MG63 (cell line): ENCODE measurements around the gene CFAP53. TPM values are rescaled to one million over a fixed set of nuclear protein-coding genes. Genes with fewer than 3 reads are reported as not detected.
"Not testable (repeated sequence)": the region's sequence is repeated elsewhere in the genome, so short reads cannot be mapped to it uniquely, and the experiment has no call there.

ENCODE experiments used
- DNase-seq: peaks from one replicate; pipeline ENCODE4 v3.0.0-alpha.2; 2020
- H3K27me3 ChIP-seq: fragments of 250-450 bp; sonication (Bioruptor Pico); 2 replicates; pipeline ENCODE4 v1.5.1; 2020; ENCODE audit warnings: mild to moderate bottlenecking, moderate library complexity
- H3K36me3 ChIP-seq: fragments of 250-450 bp; sonication (Bioruptor Pico); 2 replicates; pipeline ENCODE4 v1.5.1; 2020; ENCODE audit warnings: mild to moderate bottlenecking, moderate library complexity
- H3K4me3 ChIP-seq: fragments of 250-450 bp; sonication (Bioruptor Pico); 2 replicates; pipeline ENCODE4 v1.5.1; 2020; ENCODE audit warnings: mild to moderate bottlenecking, moderate library complexity
- H3K9me3 ChIP-seq: fragments of 250-450 bp; sonication (Bioruptor Pico); 2 replicates; pipeline ENCODE4 v1.5.1; 2020; ENCODE audit warnings: mild to moderate bottlenecking, moderate library complexity
- total RNA-seq: library from RNA; depleted of rRNA; stranded (reverse); fragments of >200 nt; shearing (Covaris generic); gene quantifications from 2 replicates; pipeline ENCODE4 v1.2.3, GENCODE V29; 2014; ENCODE audit warnings: low replicate concordance

Gene CFAP53
- total RNA-seq, 1 experiment from 2014 or later, result not detected

DNA sequence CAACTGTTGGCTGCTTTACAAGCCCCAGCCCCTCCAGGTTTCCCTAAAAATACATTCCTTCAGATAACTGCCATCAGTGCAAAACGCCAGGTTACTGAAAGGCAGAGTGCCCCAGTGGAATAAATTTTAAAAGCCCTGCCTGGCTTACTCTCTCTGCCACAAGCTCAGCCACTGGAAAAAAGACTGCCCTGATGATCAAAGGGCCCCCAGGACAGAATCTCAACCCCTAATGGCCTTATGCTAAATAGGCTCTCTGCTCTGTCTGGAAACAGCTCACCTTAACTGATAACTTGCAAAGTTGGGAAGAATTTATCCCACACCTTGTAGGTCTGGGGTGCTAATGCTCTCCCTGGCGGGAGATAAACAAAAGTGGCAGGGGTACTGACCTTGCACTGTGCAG, 33.9 kb downstream of the CFAP53 start:
- DNase-seq, result no peak
- H3K9me3 ChIP-seq, result no peaks in the 10 kb centered on the region
- no peaks in the 10 kb centered on the region for H3K36me3 ChIP-seq
- H3K27me3 ChIP-seq, result no peaks in the 10 kb centered on the region
- H3K4me3 ChIP-seq, result no peak overlapping the region

DNA sequence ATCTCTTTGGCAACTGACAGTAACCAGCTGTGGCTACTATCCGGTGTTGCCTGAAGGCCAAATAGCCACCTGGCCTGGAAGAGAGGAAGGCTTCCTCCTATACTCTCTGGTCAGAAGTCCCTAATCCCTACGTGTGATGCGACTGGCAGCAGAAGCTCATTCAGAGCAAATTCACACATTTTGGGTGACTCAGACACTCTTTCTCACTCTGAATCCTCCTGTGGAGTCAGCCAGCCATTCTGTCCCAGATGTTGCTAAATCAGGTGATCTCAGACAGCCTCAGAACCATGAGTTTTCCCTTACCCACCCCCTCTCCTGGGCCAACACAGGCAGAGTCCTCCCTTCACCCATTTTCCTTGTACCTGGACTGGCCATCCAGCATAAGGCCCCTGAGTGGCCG, 34.7 kb downstream of the CFAP53 start:
- Histone ChIP-seq H3K36me3 (no peaks in the 10 kb centered on the region), H3K4me3 (no peak overlapping the region), H3K27me3 (no peaks in the 10 kb centered on the region), H3K9me3 (no peaks in the 10 kb centered on the region)
- DNase-seq, result peak; percentile 5

DNA sequence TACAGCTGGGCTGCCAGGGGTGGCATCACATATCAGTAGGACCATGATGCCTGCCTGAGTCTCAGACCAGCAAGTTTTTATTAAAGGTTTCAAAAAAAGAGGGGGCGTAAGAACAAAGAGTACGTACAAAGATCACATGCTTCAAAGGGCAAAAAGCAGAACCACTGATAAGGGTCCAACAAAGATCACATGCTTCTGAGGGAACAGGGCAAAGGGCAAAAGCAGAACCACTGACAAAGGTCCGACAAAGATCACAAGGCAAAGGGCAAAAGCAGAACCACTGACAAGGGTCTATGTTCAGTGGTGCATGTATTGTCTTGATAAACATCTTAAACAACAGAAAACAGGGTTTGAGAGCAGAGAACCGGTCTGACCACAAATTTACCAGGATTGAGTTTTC, 46.0 kb downstream of the CFAP53 start:
- H3K9me3 ChIP-seq, H3K36me3 ChIP-seq, DNase-seq, H3K4me3 ChIP-seq, H3K27me3 ChIP-seq: not testable (repeated sequence)

DNA sequence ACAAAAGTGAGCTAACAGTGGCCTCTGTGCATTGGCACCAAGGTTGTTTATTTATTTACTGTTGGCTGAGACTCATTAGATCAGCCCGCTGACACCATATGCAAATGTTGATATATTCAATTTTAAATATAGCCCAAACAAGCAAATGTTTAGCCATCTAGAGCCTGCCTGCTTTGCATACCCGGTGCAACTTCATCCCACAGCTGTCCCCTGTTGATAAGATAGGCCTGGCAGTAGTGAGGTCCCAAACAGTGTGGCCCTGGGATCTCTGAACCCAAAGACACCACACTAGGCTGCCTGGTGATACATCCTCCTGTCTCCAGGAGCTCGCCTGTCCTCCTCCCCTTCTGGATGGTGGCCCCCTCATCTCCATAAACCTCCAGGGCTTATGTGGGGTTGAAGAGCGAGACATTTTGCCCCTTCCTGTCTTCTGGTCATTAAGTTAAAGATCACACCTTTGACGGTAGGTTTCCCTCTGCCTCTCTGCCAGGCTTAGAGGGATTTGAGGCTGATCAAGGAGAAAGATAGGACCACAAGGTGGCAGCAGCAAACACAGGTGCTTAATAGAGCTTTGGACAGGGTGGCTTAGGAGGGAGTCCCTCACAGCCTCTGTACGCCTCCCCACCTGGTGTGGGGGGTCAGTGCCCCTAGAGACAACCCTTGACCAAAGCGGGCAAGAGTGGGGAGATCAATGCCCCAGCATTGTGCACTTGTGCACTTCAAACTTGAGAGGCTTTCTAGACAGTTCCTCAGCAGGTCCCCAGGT, 47.7 kb downstream of the CFAP53 start:
- H3K36me3 ChIP-seq, result no peaks in the 10 kb centered on the region
- no peaks in the 10 kb centered on the region for H3K9me3 ChIP-seq
- no peak for DNase-seq
- H3K27me3 ChIP-seq, result no peaks in the 10 kb centered on the region
- no peak overlapping the region for H3K4me3 ChIP-seq

DNA sequence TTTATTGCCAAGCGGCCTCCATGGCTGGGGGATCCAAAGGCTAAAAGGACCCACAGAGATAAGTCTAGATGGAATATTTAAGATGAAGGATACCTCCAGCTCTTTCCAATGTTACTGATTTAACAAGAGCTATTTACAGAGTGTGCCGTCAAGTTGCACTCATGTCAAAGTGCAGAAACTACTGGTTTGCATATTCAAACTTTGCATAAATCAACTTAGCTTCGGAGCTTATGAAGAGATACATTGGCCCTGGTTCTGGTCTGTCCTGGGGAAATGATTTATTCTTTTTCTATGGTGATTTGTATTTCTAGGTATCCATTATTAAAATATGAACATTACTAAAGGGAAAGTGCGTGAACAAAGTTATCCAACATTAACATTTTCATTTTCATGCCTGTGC, 57.0 kb downstream of the CFAP53 start:
- H3K9me3 ChIP-seq, result no peaks in the 10 kb centered on the region
- peaks cover under 1% of the 10 kb centered on the region; the same call in 1 of the 2 replicates for H3K27me3 ChIP-seq
- DNase-seq, result no peak
- no peak overlapping the region for H3K4me3 ChIP-seq
- no peaks in the 10 kb centered on the region for H3K36me3 ChIP-seq

DNA sequence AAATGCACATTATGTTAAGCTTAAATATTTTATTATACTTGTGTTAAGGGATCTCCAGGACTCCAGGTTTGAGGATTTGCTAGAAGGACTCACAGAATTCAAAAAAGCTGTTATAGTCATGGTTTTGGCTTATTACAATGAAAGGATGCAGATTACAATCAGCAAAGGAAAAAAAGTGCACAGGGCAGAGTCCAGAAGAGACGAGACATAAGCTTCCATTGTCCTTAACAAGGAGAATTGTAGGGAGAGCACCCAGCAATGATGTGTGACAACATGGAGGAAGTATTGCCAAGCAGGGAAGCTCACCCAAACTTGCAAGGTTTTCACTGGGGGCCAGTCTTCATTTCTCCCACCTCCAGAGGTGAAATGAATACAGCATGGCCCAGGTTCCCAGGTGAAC, 58.6 kb downstream of the CFAP53 start:
- Histone ChIP-seq H3K4me3 (no peak overlapping the region), H3K9me3 (no peaks in the 10 kb centered on the region), H3K36me3 (no peaks in the 10 kb centered on the region), H3K27me3 (peaks cover 2% of the 10 kb centered on the region; the same call in 1 of the 2 replicates)
- no peak for DNase-seq

DNA sequence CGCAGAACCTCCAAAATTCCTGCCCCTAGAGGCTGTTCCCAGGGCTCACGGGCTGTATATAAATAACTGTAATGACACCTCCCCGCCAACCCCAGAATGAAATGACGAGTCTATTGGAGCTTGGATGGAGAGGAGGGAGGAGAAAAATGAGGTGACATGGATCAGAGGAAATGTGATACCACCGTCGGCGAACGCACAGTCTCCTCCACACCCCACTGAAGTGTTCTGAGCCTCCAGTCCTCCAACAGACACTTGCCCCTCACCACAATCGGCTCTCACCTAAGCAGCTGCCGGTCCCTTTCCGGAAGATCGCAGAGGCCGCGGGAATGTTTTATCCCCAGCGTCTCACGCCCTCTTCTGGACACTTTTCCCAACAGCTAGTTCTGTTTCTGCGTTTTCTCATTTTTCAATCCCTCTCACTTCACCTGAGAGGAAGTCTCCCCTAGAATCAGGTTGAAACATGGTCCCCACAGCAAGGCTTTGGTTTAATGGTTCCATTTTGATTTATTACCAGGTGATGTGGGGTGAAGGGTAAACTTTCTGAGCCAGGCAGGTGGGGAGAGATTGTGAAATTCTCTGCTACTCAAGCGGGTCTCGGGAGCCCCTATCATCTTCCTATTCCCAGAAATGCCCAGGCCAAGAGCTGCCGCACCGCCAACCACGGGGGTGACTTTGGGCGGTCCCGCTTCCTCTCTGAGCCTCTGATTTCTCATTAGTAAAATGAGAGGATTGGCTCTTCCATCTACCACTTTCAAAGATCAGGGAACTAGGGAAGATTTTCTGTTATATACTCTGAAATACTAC, 62.3 kb downstream of the CFAP53 start:
- no peak overlapping the region for H3K4me3 ChIP-seq
- peaks cover 2% of the 10 kb centered on the region; the same call in 1 of the 2 replicates for H3K27me3 ChIP-seq
- no peak for DNase-seq
- 0 out of 2 replicates have a peak, but pooled peaks cover 2% of the 10 kb centered on the region for H3K9me3 ChIP-seq
- no peaks in the 10 kb centered on the region for H3K36me3 ChIP-seq

DNA sequence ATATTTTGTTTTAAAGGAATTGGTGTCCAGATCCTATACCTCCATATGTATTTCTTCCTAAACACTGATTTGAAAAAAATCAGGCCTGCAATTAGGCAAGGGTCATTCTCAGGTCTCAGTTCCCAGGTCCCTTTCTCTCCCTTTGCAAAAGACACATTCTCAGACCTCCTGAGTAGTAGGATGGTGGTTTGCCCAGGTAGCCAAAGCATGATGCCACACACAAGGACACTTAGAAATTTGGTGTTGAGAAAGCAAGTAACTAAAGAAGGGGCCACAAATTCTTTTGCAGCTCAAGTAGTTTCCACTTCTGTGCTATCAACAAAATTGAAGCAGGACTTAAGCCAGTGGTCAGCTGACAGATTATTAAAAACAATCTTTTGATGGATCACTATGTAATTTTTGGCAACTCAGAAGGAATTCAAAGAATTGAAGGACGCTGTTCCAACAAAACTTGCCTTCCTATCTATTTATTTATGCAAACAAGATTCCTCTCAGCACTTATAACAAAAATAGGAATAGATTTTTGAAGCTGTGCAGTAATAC, 64.7 kb downstream of the CFAP53 start:
- Histone ChIP-seq H3K4me3 (no peak overlapping the region), H3K36me3 (no peaks in the 10 kb centered on the region), H3K9me3 (0 out of 2 replicates have a peak, but pooled peaks cover 2% of the 10 kb centered on the region), H3K27me3 (peaks cover 2% of the 10 kb centered on the region; the same call in 1 of the 2 replicates)
- DNase-seq, result no peak

DNA sequence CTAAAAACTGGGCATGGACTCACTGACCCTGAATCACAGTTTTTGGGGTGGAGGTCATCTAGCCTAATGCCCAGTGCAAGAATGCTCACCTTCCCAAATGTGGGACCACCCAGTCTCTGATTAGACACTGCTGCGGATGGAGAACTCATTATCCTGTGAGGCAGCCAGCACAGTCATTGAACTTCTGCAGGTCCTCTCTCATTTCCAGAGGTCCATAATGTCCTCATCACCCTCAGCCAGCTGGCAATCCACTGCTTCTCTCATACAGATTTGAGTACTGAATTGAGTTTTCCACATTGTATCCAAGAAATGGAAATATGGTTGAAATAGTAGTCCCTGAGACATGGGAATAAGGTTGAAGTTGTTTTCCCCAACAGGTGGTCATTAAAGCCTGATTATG, 66.4 kb downstream of the CFAP53 start:
- peaks cover 4% of the 10 kb centered on the region; the same call in 1 of the 2 replicates for H3K27me3 ChIP-seq
- H3K4me3 ChIP-seq, result no peak overlapping the region
- no peak for DNase-seq

DNA sequence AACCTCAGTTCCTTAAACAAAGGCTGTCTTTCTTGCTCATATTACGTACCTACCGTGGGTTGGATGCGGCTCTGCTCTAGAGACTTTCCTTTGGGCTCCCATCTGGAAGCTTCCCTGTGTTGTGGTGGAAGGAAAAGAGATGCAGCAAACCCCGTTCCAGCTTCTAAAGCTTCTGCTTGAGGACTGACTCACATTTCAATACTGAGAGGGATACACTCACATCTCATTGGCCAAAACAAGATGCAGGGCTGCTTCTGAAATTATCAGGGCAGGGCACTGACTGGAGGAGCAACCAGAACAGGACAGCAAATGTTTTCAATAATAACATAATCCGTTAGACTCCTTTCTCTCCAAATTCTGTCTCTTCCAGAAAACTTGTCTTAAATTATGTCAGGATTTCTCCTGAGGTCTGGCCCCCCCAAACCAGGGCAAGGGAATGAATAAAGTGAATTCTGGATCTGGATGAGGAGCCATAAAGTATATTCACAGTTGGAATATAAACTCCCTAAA, 66.9 kb downstream of the CFAP53 start:
- Histone ChIP-seq H3K36me3 (no peaks in the 10 kb centered on the region), H3K9me3 (0 out of 2 replicates have a peak, but pooled peaks cover 2% of the 10 kb centered on the region), H3K27me3 (peaks cover 5% of the 10 kb centered on the region), H3K4me3 (no peak overlapping the region)
- no peak for DNase-seq

More for the DNA sequence above, 66.4 kb downstream of the CFAP53 start:
- Histone ChIP-seq H3K9me3 (0 out of 2 replicates have a peak, but pooled peaks cover 2% of the 10 kb centered on the region), H3K36me3 (no peaks in the 10 kb centered on the region)

DNA sequence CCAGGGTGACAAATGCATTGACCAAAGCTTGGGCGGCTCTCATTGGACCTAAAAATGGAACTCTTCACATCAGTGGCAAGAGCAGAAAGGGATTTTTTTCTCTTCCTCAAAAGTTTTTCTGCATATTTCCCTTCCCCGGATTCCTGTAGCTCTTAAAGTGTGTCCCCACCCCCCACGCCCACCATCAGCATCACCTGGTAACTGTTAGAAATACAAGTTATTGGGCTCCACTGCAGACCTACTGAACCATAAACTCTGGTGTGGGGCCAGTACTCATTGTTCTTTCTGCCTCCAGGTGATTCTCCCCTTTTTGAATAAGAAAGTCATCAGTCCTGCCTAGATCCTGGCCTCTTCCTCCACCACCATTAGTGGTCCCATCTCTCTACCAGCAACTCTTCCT, 70.0 kb downstream of the CFAP53 start:
- H3K9me3 ChIP-seq, result 0 out of 2 replicates have a peak, but pooled peaks cover 2% of the 10 kb centered on the region
- no peak overlapping the region for H3K4me3 ChIP-seq
- H3K27me3 ChIP-seq, result peaks cover 14% of the 10 kb centered on the region
- DNase-seq, result no peak
- H3K36me3 ChIP-seq, result no peaks in the 10 kb centered on the region

DNA sequence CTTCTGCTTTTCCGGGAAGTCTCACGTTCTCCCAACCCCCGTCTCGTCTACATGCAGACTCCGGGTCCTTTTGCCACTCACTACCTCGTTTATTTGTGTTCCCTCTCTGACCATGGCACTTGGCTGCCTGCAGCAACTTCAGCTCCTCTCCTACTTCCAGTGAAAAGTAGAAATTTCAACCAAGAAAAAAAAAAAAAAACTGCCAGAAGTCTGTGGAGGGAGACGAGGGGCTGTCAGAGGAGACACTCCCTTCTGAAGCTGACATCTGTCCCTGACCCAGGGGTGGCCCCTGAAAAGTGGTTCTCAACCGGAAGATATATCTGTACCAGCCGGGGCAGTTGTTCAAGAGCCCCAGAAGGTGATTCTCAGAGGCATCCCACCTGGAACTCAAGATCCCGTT, 70.6 kb downstream of the CFAP53 start:
- DNase-seq, result no peak

DNA sequence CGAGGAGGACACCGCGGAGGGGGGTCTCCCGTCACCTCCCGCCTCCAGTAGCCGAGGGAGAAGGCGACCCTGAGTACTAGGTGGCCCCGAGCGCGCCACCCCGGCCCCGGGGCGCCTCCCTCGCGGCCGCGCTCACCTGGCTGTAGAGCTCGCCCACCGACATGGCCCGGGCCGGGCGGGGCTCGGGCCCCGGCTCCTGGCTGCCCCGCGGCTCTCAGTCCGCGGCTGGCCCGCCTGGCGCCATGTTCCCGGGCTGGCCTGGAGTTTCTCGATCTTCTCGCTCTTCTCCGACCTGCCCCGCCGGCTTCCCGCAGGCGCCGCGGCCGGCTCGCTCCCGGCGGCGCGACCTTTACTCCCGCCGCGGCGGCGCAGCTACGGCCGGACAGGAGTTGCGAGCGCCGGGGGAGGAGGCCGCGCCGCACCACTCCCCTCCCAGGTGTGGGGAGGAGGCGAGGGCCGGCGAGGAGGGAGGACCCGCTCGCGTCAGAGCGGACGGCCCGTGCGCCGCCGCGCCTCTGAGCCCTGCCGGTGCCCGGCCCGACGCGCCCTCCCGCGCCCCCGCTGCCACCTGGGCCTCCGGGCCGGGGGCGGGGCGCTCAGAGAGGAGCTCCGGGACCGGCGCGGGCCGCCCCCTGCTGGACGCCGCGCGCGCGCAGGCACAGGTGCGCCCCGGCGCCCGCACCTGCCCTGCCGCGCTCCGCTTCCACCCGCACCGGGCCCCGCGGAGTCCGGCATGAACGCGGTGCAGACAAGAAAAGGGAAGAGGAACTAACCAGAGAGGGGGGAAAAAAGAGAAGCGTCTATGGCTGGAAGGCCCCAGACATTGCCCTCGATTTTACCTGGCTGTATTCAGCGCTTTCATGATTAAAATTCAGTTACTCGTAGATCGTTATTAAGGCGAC, 71.4 kb downstream of the CFAP53 start, which contains the start of gene MYO5B:
MYO5B (minus strand) TSS at position 517 of the 902 bp plus-strand sequence; CDS start at position 163, 354 bp downstream.
- Histone ChIP-seq H3K9me3 (no peaks in the 10 kb centered on the region), H3K4me3 (peak within 1 kb of the TSS; percentile 17; the same call in 1 of the 2 replicates), H3K36me3 (no peaks in the 10 kb centered on the region), H3K27me3 (peaks cover 14% of the 10 kb centered on the region)
- DNase-seq, result peak; percentile 36

More for the DNA sequence above, 70.6 kb downstream of the CFAP53 start:
- peaks cover 14% of the 10 kb centered on the region for H3K27me3 ChIP-seq
- H3K9me3 ChIP-seq, result no peaks in the 10 kb centered on the region
- no peak overlapping the region for H3K4me3 ChIP-seq
- H3K36me3 ChIP-seq, result no peaks in the 10 kb centered on the region

DNA sequence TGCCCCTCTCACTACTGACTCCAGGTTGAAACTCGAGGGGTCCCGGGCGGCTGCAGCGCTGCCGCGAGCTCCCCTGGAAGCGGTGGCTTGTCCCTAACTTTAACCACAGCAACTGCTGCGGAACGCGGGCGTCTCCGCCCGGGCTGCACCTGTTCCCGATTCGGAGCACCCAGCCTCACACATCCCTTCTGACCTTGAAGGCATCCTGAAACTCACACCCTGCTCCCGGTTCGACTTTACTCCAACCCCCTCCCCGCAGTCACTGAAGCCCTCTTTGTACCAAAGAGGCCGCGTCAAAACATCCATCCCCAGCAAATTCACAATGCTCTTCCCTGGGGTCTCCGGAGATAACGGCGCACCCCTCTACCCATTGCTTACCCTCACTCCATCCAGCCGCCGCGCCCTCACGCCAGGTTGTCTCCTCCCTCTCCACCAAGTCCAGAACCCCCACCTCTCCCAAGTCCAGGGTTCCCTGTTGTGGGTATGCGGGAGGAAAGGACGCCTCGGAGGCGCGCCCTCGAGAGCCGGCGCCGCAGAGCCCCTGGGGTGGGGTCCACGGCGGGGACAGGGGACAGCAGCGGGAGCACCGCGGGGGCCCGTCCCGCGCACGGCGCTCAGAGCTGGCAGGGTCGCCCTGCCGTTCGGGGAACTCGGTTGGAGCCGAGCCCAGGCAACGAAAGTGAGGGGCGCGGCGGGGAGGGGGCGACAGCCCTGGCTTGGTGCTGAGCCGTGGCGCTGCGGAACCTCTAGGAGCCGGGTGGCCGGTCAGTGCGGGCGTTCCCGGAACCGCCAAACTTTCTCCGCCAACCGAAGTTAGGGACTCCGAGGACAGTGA, 72.3 kb downstream of the CFAP53 start:
- Histone ChIP-seq H3K27me3 (peaks cover 14% of the 10 kb centered on the region), H3K4me3 (peak overlapping the region; percentile 17; the same call in 1 of the 2 replicates), H3K36me3 (no peaks in the 10 kb centered on the region), H3K9me3 (no peaks in the 10 kb centered on the region)
- no peak for DNase-seq
